GM19035 (cell line): Measurements from ENCODE around the gene FAM83E.

Experiments used
- ATAC-seq: cut with Tn5 transposase; IDR thresholded peaks from one replicate; pipeline ENCODE4 v1.9.1; 2021; ENCODE audit not compliant: unreplicated experiment

FAM83E gene

DNA sequence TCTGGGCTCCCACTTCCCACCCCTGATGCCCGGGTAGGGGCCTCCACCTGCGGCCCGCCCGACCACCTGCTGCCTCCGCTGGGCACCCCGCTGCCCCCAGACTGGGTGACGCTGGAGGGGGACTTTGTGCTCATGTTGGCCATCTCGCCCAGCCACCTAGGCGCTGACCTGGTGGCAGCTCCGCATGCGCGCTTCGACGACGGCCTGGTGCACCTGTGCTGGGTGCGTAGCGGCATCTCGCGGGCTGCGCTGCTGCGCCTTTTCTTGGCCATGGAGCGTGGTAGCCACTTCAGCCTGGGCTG lies 14.4 kb upstream of the FAM83E start:
- no peak for ATAC-seq

GRCh38 chr19:48628486-48629296 lies 13.8 kb upstream of the FAM83E start:
- no peak for ATAC-seq

- no peak for ATAC-seq
Observed at GRCh38 chr19:48627865-48628314, 13.0 kb upstream of the FAM83E start.

GRCh38 chr19:48627201-48627864 lies 12.5 kb upstream of the FAM83E start:
- ATAC-seq, result no peak

- no peak for ATAC-seq
Observed at GRCh38 chr19:48625891-48626327, 11.0 kb upstream of the FAM83E start.

GRCh38 chr19:48624791-48625723 lies 10.2 kb upstream of the FAM83E start:
- ATAC-seq, result no peak

DNA sequence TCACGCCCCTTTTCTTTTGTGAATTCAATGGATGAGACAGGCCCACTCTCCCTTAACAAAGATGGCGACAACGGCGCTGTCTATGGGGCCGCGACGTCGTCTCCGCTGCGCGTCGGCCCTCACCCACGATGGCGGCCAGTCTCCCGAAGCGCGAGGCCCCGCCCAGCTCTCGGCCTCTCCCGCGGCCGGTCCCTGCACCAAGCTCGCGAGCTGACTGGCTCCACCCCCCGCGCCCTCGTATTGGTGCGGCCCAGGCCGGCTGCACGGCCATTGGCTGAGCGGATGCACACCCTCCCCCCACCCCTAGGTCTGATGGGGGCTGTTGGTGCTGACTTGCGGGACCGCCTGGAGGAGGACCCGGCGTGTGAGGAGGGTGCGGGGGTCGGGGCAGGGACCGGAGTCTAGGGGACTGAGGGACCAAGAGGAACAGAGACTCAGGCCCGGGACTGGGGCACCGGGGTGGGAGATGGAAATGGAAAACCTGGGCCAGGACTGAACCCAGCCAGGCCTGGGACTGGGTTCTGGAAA lies 9.3 kb upstream of the FAM83E start:
- peak; percentile 56 for ATAC-seq

DNA sequence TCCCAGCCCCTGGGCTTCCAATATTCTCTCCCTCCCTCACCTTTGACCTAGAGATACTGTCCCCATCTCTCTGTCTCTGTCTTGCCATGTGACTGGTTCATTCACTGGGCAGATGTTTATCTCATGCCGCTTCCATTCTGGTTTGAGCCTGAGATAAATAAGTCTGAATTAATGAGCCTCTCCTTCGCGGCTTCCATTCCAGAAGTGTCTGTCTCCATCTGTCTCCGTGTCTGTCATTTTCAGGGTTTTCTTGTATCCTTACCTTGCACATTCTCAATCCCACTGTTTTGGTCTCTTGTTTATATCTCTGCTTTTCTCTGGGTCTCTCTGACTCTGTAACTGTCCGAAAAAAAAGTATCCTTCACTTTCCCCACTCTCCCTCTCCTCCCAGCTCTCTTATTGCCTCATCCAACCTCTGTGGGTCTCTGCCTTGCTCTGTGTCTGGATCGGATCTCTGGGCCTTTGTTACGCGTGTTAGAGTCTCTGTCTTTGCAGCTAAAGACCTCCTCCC lies 8.7 kb upstream of the FAM83E start:
- no peak for ATAC-seq

GRCh38 chr19:48619692-48620585 lies 5.1 kb upstream of the FAM83E start:
- ATAC-seq, result no peak

DNA sequence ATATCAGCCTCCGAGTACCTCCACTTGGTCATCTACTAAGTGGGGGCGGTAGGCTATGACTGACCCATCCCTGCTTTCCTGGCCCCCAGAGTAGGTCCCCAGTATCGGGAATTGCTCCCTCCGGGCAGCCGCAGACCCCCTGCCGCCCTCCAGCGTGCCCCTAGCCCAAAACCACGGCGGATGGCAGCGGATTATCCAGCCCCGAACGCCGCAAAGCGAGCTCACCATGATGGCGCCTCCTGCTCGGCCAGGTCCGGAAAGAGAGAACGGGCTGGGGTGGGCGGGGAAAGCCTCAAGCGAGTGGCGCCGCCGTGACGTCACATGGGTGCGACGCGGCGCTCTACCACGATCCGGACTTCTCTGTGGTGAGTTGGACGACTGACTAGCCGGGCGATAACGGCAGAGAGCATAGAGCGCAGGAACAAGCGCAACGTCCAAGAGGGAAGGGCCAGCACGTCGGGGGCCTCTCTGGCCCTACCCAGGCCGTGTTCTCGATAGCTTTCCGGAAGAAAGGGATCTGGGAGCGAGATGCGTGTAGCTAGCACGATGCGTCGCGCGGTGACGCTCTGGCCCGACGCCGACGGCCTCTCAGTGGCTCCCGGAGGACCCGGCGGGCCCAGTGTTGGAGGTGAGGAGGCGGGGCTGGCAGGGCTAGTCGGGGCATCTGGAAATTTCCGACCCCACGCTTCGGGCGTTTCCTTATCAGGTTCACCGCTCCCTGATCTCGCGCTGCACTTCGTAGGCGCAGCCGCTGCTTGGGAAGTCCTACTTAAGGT lies 4.2 kb upstream of the FAM83E start, which contains the start of the genes RPL18 and SPHK2:
Gene RPL18, minus strand, starts transcription at position 263 of the 776 bp plus-strand sequence. Its CDS starts 35 bp downstream, at position 228.
Gene SPHK2, plus strand, starts transcription at position 591 of the 776 bp plus-strand sequence. CDS start 1,009 bp downstream, outside the sequence.
- peak; percentile 88 for ATAC-seq

DNA sequence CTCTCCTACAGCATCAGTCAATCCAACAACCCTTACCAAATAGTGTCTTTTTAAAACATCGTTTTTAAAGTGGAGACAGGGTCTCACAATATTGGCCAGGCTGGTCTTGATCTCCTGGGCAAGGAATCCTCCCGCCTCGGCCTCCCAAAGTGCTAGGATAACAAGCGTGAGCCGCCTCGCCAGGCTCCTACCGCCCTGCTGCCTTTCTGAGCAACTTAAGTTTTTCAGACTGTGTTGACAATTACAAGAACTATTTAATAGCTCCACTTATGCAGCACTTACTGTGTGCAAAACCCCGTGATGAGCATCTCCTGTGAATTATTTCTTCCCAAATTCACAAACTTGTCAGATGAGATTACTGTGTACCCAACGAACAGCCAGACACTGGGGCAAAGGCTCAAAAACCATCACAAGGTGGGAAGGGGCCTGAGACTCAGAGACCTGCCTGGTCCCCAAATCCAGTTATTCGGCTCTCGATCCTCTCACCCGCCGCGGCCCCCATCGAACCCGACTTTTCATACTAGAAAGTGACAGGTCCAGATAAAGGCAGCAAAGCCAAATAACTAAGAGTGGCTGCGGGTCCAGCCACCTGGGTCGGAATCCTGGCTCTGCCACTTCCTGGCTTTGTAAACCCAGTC lies 3.5 kb upstream of the FAM83E start:
- ATAC-seq, result no peak

GRCh38 chr19:48617146-48617937 lies 2.5 kb upstream of the FAM83E start:
- no peak for ATAC-seq

DNA sequence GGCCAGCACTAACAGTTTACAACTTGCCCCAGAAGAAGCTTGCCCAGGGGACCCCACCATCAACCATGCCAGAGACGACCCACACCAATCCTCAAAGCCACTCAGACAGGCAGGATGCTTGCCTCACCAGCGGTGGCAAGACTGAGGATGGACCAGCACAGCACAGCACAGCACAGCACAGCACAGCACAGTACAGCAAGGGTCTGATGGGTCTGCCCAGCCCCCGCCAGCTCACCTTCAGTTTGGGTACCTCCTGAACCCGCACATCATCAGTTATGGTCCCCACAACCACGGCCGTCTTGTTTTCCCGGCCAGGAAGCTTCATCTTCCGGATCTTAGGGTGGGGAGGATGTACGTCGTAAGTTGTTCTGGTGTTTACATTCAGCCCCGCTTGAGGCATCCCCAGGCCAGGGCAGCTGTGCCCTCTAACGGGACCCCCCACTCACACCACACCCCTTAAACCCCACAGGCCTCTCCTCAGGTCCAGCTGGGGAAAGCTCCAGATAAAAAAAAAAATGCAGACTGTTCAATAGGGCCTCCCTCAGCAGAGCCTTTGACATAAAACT lies 1.7 kb upstream of the FAM83E start:
- ATAC-seq, result no peak

- ATAC-seq, result no peak
Observed at GRCh38 chr19:48616041-48616436, 1.2 kb upstream of the FAM83E start.

- no peak for ATAC-seq
Observed at GRCh38 chr19:48615231-48616040, 560 bp upstream of the FAM83E start.

DNA sequence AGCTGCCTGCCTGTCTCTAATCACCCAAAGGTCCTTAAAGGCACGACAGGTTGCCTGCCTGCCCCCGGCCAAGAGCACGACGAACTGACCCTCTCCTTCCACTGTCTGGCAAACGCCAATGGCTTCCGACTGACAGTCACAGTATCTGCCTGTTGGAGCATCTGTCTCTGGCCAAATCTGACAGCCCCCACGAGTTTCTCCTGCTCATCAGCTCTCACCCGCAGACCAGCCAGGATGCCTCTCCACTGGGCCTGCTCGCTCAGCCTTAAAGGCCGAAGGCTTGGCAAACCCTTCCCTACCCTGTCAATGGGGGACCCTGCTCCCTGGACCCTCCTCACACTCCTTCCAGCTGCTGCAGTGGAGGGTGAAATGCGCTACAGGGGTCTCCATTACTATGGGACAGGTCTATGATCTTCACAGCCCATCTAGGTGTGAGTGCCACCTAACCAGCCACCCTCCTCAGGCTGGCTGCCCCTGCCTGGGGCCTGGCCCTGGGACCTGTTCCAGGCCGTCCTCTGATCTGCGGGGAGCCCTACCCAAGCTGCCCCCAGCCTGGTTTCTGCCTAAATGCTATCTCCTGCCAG lies 932 bp downstream of the FAM83E start:
- ATAC-seq, result no peak
